ENCODE data around the gene STIMATE.

Gene STIMATE

DNA sequence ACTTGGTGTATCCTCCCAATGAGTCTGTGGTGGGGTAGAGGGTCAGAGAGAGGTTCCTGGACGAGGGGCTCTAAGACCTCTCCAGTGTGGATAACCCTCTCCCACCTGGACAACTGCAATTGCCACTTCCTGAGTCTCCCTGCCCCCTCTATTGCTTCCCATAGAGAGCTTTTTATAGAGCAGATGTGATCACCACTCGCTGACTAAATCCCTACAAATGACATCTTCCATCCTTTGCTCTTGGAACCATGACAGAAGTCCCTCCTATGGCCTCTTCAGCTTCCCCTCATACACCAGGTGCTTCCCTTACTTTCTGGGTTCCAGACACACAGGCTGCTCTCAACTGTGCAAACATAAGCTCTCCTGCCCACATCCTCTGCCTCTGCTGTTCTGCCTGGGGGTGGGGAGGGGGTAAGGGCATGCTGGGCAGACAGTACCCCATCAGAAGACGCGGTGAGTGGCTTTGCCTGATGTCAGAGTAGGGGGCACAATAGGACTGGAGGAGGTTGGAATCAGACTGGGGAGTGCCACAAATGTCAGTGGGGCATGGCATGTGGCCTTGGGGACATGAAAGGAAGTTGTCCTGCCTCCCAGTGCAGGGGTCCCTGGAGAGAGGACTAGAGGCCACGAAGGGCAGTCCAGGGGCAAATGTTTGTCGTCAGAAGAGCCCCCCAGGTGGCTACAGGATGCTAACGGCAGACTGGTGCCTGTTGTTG is 87.5 kb downstream of the STIMATE start:
- H3K4me3 ChIP-seq (ENCODE audit: low read depth, low read length) = no peak overlapping the region
- TF ChIP-seq, protein P1, sequence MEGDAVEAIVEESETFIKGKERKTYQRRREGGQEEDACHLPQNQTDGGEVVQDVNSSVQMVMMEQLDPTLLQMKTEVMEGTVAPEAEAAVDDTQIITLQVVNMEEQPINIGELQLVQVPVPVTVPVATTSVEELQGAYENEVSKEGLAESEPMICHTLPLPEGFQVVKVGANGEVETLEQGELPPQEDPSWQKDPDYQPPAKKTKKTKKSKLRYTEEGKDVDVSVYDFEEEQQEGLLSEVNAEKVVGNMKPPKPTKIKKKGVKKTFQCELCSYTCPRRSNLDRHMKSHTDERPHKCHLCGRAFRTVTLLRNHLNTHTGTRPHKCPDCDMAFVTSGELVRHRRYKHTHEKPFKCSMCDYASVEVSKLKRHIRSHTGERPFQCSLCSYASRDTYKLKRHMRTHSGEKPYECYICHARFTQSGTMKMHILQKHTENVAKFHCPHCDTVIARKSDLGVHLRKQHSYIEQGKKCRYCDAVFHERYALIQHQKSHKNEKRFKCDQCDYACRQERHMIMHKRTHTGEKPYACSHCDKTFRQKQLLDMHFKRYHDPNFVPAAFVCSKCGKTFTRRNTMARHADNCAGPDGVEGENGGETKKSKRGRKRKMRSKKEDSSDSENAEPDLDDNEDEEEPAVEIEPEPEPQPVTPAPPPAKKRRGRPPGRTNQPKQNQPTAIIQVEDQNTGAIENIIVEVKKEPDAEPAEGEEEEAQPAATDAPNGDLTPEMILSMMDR (IDR thresholded peaks at IDR 0.05; ENCODE audit: control insufficient read depth, extremely low read depth, insufficient read depth) = no peak
- DNase-seq (ENCODE audit: low read depth) = no peak

DNA sequence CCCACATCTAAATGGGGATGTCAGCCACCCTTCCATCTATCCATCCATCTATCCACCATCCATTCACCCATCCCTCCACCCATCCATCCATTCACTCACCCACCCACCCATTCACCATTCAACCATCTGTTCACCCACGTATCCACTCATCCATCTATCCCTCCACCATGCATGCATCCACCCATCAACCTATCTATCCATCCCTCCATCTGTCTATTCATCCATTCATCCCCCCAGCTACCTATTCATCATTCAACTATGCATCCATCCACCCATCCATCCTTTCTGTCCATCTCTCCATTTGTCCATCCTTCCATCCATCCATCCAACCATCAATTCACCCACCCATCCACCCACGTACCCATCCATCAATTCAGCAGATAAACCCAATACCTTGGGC is 88.2 kb downstream of the STIMATE start:
- no peak overlapping the region for H3K4me3 ChIP-seq (ENCODE audit: low read depth, low read length)
- no peak for DNase-seq (ENCODE audit: low read depth)

DNA sequence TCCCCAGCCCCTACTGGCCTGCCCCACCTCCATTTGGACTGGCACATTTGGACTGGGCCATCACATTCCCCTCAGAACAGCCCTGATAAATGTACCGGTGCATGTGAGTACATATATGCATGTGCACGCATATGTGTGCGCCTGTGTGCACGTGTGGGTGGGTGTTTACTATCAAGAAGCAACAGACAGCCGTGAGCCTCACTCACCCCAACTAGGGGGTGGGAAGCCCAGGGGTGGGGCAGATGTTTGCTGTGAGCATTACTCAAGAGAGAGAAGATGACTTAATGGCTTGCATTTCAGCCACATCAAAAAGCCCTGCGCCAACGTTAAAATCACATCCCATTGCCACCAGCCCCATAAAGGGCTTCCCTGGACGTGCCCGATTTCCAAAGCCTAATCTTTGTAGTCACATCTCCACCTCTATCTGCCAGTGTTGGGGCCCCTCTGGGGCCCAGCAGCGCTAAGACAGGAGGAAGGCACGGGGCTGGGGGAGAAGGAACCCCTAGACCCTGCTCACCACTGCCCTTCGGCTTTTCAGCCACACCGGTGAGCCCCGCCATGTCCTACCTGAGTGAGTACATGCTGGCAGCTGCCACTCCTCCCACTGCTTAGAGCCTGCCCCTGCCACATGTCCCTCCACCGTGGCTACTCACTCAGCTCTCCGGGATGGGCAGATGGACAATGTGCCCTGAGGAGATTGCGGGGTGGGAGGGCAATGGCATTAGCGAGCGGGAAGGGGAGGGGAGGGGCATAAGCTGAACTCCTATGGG is 91.9 kb downstream of the STIMATE start:
- no peak for DNase-seq (ENCODE audit: low read depth)
- TF ChIP-seq, protein P1 (IDR thresholded peaks at IDR 0.05; ENCODE audit: control insufficient read depth, extremely low read depth, insufficient read depth) = no peak
- no peak overlapping the region for H3K4me3 ChIP-seq (ENCODE audit: low read depth, low read length)

More for the DNA sequence above, 88.2 kb downstream of the STIMATE start:
- TF ChIP-seq, protein P1 (IDR thresholded peaks at IDR 0.05; ENCODE audit: control insufficient read depth, extremely low read depth, insufficient read depth) = no peak

DNA sequence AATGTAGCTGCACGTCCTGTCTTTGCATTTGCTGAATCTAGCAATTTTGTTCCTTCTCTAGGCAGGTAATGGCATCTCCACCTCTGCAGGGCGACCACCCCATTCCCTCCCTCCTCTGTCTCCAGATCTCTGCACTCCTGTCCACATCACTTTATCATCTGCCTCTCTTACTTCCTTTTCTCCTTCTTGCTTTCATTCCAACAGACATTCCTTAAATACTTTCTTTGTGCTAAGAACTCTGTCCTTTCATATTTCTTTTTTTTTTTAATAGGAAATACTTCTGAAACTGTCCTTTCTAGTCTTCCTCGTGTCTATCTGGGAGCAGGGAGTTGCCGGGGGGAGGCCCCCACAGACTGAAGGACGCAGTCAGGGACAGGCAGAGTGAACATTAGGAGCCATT is 95.5 kb downstream of the STIMATE start:
- no peak overlapping the region for H3K4me3 ChIP-seq (ENCODE audit: low read depth, low read length)
- DNase-seq (ENCODE audit: low read depth) = no peak
- TF ChIP-seq, protein P1 (IDR thresholded peaks at IDR 0.05; ENCODE audit: control insufficient read depth, extremely low read depth, insufficient read depth) = no peak

DNA sequence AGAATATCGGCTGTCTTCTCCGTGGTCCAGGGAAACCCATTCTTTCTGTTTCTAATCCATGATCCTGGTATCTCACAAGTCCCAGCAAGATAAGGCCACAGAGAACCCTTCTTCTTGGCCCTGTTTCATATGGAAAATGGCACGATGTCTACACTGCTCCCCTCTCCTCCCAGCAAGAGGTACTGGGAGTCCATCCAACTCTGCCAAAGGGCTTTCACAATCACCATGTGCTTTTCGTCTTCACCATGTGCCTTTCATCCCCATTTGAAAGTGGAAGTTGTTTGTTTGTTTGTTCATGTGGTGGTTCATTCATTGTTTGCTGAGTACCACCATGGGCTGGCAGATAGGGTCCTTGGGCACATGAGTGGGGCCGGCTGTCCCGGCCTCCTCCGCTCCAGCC is 97.3 kb downstream of the STIMATE start:
- DNase-seq (ENCODE audit: low read depth) = no peak
- TF ChIP-seq, protein P1 (IDR thresholded peaks at IDR 0.05; ENCODE audit: control insufficient read depth, extremely low read depth, insufficient read depth) = no peak
- no peak overlapping the region for H3K4me3 ChIP-seq (ENCODE audit: low read depth, low read length)

DNA sequence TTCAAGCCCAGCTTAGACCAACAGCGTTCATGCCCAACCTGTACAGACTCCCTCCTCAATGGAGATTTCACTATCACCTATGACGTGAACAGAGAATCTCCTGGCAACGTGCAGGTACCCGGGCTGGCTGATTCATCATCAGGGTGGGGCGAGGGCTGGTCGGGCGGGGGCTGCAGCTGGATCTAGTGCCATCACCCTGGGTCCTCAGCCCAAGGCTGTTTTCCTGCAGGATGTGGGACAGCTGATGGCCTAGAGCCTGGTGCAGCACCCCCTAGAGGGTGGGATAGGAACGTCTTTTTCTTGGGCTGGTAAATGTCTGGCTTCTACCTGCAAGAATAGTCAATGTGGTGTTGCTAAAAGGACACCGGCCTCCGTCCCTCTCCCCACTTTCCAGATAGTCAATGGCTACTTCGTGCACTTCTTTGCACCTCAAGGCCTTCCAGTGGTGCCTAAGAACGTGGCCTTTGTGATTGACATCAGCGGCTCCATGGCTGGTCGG is 98.3 kb downstream of the STIMATE start:
- TF ChIP-seq, protein P1 (IDR thresholded peaks at IDR 0.05; ENCODE audit: control insufficient read depth, extremely low read depth, insufficient read depth) = peak; percentile 33
- H3K4me3 ChIP-seq (ENCODE audit: low read depth, low read length) = no peak overlapping the region
- DNase-seq (ENCODE audit: low read depth) = no peak
